ENCODE data around the gene SPPL2B.

GRCh38 chr19:2359992-2360685 is 31.7 kb downstream of the SPPL2B start, which contains the start of gene TMPRSS9:
- TF ChIP-seq CTCF (IDR thresholded peaks at IDR 0.05; ENCODE audit: poor library complexity) (no peak), EZH2 (IDR thresholded peaks at IDR 0.05; ENCODE audit: borderline replicate concordance) (no peak)

Measured in hepatocyte (in vitro differentiated cells).